ENCODE measurements around the gene XRCC2.

XRCC2 gene

GRCh38 chr7:152617056-152617455 lies 58.9 kb downstream of the XRCC2 start:
- DNase-seq (ENCODE audit: low read depth in 4 of 4, low spot score in 1 of 4) = no peak

- DNase-seq (ENCODE audit: low read depth in 4 of 4, low spot score in 1 of 4) = no peak
Observed at GRCh38 chr7:152615031-152615741, 60.8 kb downstream of the XRCC2 start.

- DNase-seq (ENCODE audit: low read depth in 4 of 4, low spot score in 1 of 4) = no peak
Observed at GRCh38 chr7:152608656-152609055, 67.3 kb downstream of the XRCC2 start.

- DNase-seq (ENCODE audit: low read depth in 4 of 4, low spot score in 1 of 4) = no peak
Observed at GRCh38 chr7:152608208-152608607, 67.7 kb downstream of the XRCC2 start.

- no peak for DNase-seq (ENCODE audit: low read depth in 4 of 4, low spot score in 1 of 4)
Observed at GRCh38 chr7:152607007-152607406, 68.9 kb downstream of the XRCC2 start.

GRCh38 chr7:152602962-152603361 lies 73.0 kb downstream of the XRCC2 start:
- no peak for DNase-seq (ENCODE audit: low read depth in 4 of 4, low spot score in 1 of 4)

- no peak for DNase-seq (ENCODE audit: low read depth in 4 of 4, low spot score in 1 of 4)
Observed at GRCh38 chr7:152601305-152601798, 74.6 kb downstream of the XRCC2 start.

- DNase-seq (ENCODE audit: low read depth in 4 of 4, low spot score in 1 of 4) = no peak
Observed at GRCh38 chr7:152600266-152600665, 75.7 kb downstream of the XRCC2 start.

- no peak for DNase-seq (ENCODE audit: low read depth in 4 of 4, low spot score in 1 of 4)
Observed at GRCh38 chr7:152597507-152597906, 78.4 kb downstream of the XRCC2 start.

- DNase-seq (ENCODE audit: low read depth in 4 of 4, low spot score in 1 of 4) = no peak
Observed at GRCh38 chr7:152596824-152597223, 79.1 kb downstream of the XRCC2 start.
